Transverse colon (tissue), 1 donor: ENCODE results near the gene PMEL.
"Not testable (repeated sequence)": the region's sequence is repeated elsewhere in the genome, so short reads cannot be mapped to it uniquely, and the experiment has no call there.

Experiments used
- EP300 ChIP-seq: sonication (generic); formaldehyde crosslinking; IDR thresholded peaks from one replicate; pipeline ENCODE4 v1.6.1; 2017; ENCODE audit warnings: antibody characterized with exemption, low read depth
- POLR2A ChIP-seq: fragments of 450-650 bp; IDR thresholded peaks from one replicate; pipeline ENCODE4 v1.6.1; 2016; ENCODE audit warnings: antibody characterized with exemption, mild to moderate bottlenecking, moderate library complexity

- not testable (repeated sequence) for TF ChIP-seq EP300, POLR2A
Measured at GRCh38 chr12:55999999-56000540, 34.2 kb upstream of the PMEL start.
